Calu3 (cell line): ENCODE results near the gene ORM2. TPM values are rescaled to one million over a fixed set of nuclear protein-coding genes. Genes with fewer than 3 reads are reported as not detected.

Experiments used
- BruUV-seq: library from RNA; stranded (reverse); fragments of 400-500 nt; replicated peaks from 2 replicates; lab custom pipeline; 2021; lab: Mats Ljungman, UMichigan
- CTCF ChIA-PET: fragments of 300-600 bp; sonication (Branson Sonifier 250); formaldehyde crosslinking; loops from one replicate; lab custom pipeline; 2022; ENCODE audit warnings: antibody characterized with exemption; lab: Charles Lee
- DNase-seq: peaks from one replicate; pipeline ENCODE4 v3.0.0; 2022
- H3K27ac Mint-ChIP-seq: one replicate; pipeline ENCODE4 v1.8.0; 2022; ENCODE audit warnings: mixed read lengths; ENCODE audit not compliant: unreplicated experiment
- H3K27me3 Mint-ChIP-seq: one replicate; pipeline ENCODE4 v1.8.0; 2022; ENCODE audit warnings: mixed read lengths; ENCODE audit not compliant: unreplicated experiment
- H3K36me3 Mint-ChIP-seq: one replicate; pipeline ENCODE4 v1.8.0; 2022; ENCODE audit warnings: mild to moderate bottlenecking, moderate library complexity, mixed read lengths; ENCODE audit not compliant: insufficient read depth, unreplicated experiment
- H3K4me1 Mint-ChIP-seq: one replicate; pipeline ENCODE4 v1.8.0; 2022; ENCODE audit warnings: mild to moderate bottlenecking, low read depth, mixed read lengths; ENCODE audit not compliant: unreplicated experiment
- H3K4me3 Mint-ChIP-seq: one replicate; pipeline ENCODE4 v1.8.0; 2022; ENCODE audit warnings: mild to moderate bottlenecking, low read depth, moderate library complexity, mixed read lengths; ENCODE audit not compliant: unreplicated experiment
- H3K9me3 Mint-ChIP-seq: one replicate; pipeline ENCODE4 v1.8.0; 2022; ENCODE audit warnings: low read depth, mixed read lengths; ENCODE audit not compliant: unreplicated experiment
- CTCF ChIP-seq: fragments of 200-600 bp; IDR thresholded peaks from one replicate; pipeline ENCODE4 v1.8.0; 2022; ENCODE audit warnings: antibody characterized with exemption; ENCODE audit not compliant: unreplicated experiment
- intact Hi-C: fragments of 100-400 bp; cut with micrococcal nuclease; formaldehyde crosslinking; loops from one replicate; pipeline ENCODE4 v1.10.0; 2022; ENCODE audit not compliant: unreplicated experiment
- total RNA-seq: library from RNA; stranded (reverse); gene quantifications from 2 replicates; pipeline ENCODE4 v1.2.3, GENCODE V29; 2022

ORM2 gene
- total RNA-seq, 1 experiment from 2014 or later: not detected

DNA sequence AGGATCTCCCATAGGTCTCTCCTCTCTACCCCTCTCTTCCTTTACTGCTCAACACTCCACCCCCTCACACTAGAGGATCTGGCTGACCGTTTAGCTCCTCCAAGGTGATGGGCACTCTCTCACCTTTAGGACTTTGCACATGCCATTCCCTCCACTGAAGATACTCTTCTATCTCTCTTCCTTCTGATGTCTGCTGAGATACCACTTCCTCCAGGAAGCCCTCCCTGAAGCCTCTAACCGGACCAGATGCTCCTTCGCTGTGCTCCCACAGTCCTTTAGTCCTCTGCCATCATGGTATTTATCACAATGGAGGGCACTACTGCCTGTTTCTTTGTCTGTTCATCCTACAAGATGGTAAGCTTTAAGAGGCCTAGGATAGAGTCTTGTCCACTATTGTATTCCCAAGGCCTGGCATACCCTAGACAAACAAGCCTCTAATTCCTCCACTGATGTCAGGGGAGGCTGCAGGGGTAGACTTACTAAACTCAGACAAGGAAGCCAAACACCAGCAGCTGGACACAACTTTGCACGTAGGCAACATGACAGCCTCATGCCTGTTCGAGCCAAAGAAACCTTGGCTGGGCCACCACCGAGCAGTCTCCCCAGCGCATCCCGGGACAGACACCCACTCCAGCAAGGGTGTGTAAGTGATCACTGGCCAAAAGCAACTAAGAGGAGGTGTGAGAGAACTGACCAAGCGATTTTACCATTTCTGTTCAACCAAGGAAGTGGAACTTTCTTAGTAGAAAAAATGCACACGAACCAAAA lies 20.2 kb downstream of the ORM2 start:
- H3K36me3 Mint-ChIP-seq: peaks cover 8% of the 10 kb centered on the region
- no TSS peak for BruUV-seq
- no peak for TF ChIP-seq CTCF
- H3K27ac Mint-ChIP-seq: peak overlapping the region; percentile 78
- intact Hi-C loops: no loop called here
- CTCF ChIA-PET: no interaction called here
- no peak overlapping the region for H3K4me3 Mint-ChIP-seq
- peaks cover 21% of the 10 kb centered on the region for H3K4me1 Mint-ChIP-seq
- no peak for DNase-seq
- no peaks in the 10 kb centered on the region for H3K9me3 Mint-ChIP-seq
- no peaks in the 10 kb centered on the region for H3K27me3 Mint-ChIP-seq

DNA sequence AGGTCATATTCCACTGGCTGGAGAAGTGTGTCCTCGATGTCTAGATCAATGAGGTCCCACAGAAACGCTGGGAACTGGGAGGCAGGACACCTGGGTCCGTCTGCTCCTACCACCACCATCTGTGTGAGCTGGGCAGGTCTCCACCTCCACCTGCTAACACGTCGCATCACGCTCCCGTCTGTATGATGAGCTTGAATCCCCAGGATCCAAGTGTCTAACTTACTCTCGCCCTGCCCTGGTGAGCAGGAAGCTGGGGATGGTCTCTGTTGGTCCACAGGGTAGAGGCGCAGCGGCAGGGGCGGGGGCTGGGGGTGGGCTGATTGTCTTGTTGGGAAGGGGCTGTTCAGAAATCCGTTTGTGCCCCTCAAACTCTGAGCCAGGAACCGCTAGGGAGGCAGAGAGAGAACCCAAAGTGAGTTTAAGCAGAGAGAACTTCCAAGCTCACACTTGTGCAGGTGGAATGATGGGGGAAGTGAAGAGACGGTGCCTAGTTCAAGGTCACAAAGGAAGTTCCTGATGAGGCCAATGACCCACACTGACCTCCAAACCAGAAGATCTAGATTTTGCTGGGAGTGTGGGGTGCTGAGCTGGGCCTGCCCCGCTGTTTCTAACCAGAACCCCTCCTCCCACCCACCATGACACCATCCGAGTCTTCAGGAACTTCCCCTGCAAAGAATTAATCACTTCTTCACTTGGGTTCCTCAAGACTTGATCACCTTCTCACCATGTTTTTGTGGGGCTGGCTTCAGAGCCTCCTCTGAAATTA lies 21.1 kb downstream of the ORM2 start:
- Mint-ChIP-seq H3K9me3 (no peaks in the 10 kb centered on the region), H3K27me3 (no peaks in the 10 kb centered on the region), H3K4me3 (no peak overlapping the region), H3K4me1 (peaks cover 21% of the 10 kb centered on the region), H3K27ac (no peak overlapping the region), H3K36me3 (peaks cover 8% of the 10 kb centered on the region)
- CTCF ChIA-PET: no interaction called here
- BruUV-seq: no TSS peak
- no peak for TF ChIP-seq CTCF
- intact Hi-C loops: no loop called here
- DNase-seq: no peak

- CTCF ChIA-PET: no interaction called here
- no TSS peak for BruUV-seq
Measured at GRCh38 chr9:114351932-114352331, 22.3 kb downstream of the ORM2 start.

GRCh38 chr9:114355821-114356220 lies 26.2 kb downstream of the ORM2 start:
- Mint-ChIP-seq H3K36me3 (no peaks in the 10 kb centered on the region), H3K4me1 (no peaks in the 10 kb centered on the region), H3K4me3 (no peak overlapping the region), H3K27ac (no peak overlapping the region), H3K9me3 (no peaks in the 10 kb centered on the region), H3K27me3 (no peaks in the 10 kb centered on the region)
- no TSS peak for BruUV-seq
- intact Hi-C loops: no loop called here
- CTCF ChIA-PET: interaction anchor here (0.5 kb wide), 1 partner anchor 43 kb away, joined by 4 read pairs; no protein-coding TSS in a partner anchor
- DNase-seq: no peak
- no peak for TF ChIP-seq CTCF

More at GRCh38 chr9:114351932-114352331, 22.3 kb downstream of the ORM2 start:
- Mint-ChIP-seq H3K27me3 (no peaks in the 10 kb centered on the region), H3K27ac (no peak overlapping the region), H3K4me1 (peaks cover 21% of the 10 kb centered on the region), H3K4me3 (no peak overlapping the region), H3K9me3 (no peaks in the 10 kb centered on the region), H3K36me3 (peaks cover 8% of the 10 kb centered on the region)
- no peak for TF ChIP-seq CTCF
- intact Hi-C loops: no loop called here
- no peak for DNase-seq
